Osteocyte (in vitro differentiated cells): ENCODE data around the gene THOC1. TPM values are rescaled to one million over a fixed set of nuclear protein-coding genes. Genes with fewer than 3 reads are reported as not detected.

Experiments
- DNase-seq: peaks from one replicate; pipeline ENCODE4 v3.0.0; 2021; ENCODE audit warnings: mixed read lengths; ENCODE audit not compliant: unreplicated experiment; ENCODE audit errors: extremely low spot score
- H3K27ac Mint-ChIP-seq: one replicate; pipeline ENCODE4 v1.8.0; 2021; ENCODE audit warnings: mild to moderate bottlenecking, mixed read lengths; ENCODE audit not compliant: unreplicated experiment
- H3K27me3 Mint-ChIP-seq: one replicate; pipeline ENCODE4 v1.8.0; 2021; ENCODE audit warnings: mixed read lengths; ENCODE audit not compliant: unreplicated experiment
- H3K36me3 Mint-ChIP-seq: one replicate; pipeline ENCODE4 v1.8.0; 2021; ENCODE audit warnings: mixed read lengths; ENCODE audit not compliant: unreplicated experiment
- H3K4me1 Mint-ChIP-seq: one replicate; pipeline ENCODE4 v1.8.0; 2021; ENCODE audit warnings: mixed read lengths; ENCODE audit not compliant: unreplicated experiment
- H3K4me3 Mint-ChIP-seq: one replicate; pipeline ENCODE4 v1.8.0; 2021; ENCODE audit warnings: mild to moderate bottlenecking, moderate library complexity, mixed read lengths; ENCODE audit not compliant: unreplicated experiment
- H3K9me3 Mint-ChIP-seq: one replicate; pipeline ENCODE4 v1.8.0; 2021; ENCODE audit warnings: mixed read lengths; ENCODE audit not compliant: unreplicated experiment
- total RNA-seq: library from RNA; stranded (reverse); gene quantifications from 2 replicates; pipeline ENCODE4 v1.2.1, GENCODE V29; 2021
- TF ChIP-seq, protein P1 (sequence below): fragments of 200-600 bp; sonication (generic); IDR thresholded peaks from 2 replicates; pipeline ENCODE4 v1.5.0; 2021; ENCODE audit warnings: antibody characterized with exemption, mild to moderate bottlenecking, moderate library complexity

THOC1 gene
- total RNA-seq, 1 donor from 2014 or later, result 39.7 TPM

DNA sequence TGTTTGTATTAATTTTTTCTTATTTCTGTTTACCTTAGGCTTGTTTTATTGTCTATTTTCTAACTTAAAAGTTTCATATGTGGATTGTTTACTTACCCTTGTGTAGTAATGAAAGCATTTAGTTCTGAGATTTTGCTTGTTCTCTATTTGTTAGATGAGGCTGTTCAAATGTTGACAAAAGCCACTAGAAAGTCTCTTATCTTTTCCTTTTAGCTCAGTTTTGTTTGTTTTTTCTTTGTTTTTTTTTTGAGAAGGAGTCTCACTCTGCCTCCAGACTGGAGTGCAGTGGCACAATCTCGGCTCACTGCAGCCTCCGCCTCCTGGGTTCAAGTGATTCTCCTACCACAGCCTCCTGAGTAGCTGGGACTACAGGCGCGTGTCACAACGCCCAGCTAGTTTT is 78.6 kb downstream of the THOC1 start:
- no peaks in the 10 kb centered on the region for H3K9me3 Mint-ChIP-seq
- no peak overlapping the region for H3K4me3 Mint-ChIP-seq
- H3K27me3 Mint-ChIP-seq, result no peaks in the 10 kb centered on the region
- H3K4me1 Mint-ChIP-seq, result peaks cover 8% of the 10 kb centered on the region
- peaks cover 9% of the 10 kb centered on the region for H3K36me3 Mint-ChIP-seq
- DNase-seq, result no peak
- H3K27ac Mint-ChIP-seq, result no peak overlapping the region
- TF ChIP-seq, protein P1, sequence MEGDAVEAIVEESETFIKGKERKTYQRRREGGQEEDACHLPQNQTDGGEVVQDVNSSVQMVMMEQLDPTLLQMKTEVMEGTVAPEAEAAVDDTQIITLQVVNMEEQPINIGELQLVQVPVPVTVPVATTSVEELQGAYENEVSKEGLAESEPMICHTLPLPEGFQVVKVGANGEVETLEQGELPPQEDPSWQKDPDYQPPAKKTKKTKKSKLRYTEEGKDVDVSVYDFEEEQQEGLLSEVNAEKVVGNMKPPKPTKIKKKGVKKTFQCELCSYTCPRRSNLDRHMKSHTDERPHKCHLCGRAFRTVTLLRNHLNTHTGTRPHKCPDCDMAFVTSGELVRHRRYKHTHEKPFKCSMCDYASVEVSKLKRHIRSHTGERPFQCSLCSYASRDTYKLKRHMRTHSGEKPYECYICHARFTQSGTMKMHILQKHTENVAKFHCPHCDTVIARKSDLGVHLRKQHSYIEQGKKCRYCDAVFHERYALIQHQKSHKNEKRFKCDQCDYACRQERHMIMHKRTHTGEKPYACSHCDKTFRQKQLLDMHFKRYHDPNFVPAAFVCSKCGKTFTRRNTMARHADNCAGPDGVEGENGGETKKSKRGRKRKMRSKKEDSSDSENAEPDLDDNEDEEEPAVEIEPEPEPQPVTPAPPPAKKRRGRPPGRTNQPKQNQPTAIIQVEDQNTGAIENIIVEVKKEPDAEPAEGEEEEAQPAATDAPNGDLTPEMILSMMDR, result no peak

DNA sequence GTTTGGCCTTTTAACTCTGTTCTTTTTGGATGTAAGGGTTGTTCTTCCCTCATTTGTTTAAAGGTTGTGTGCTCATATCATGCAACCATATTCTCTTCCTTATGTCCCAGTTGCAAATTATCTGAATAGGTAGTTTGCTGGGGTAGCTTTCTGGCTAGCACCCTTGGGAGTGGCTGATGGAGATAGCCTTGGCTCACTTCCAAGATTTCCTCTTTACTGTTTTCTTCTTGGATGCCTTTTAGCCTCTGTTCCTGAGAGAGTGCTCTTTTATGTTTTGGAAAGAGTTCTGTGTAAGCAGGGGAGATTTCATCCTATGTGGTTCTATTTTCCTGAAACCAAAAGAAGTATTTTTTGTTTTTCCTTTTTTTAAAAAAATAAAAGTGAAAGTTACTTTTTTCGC is 84.1 kb downstream of the THOC1 start:
- peaks cover 20% of the 10 kb centered on the region for H3K36me3 Mint-ChIP-seq
- peak overlapping the region; percentile 35 for H3K27ac Mint-ChIP-seq
- no peak for DNase-seq
- TF ChIP-seq, protein P1, result no peak
- H3K4me1 Mint-ChIP-seq, result peaks cover 21% of the 10 kb centered on the region
- no peaks in the 10 kb centered on the region for H3K27me3 Mint-ChIP-seq
- H3K4me3 Mint-ChIP-seq, result no peak overlapping the region
- H3K9me3 Mint-ChIP-seq, result no peaks in the 10 kb centered on the region

GRCh38 chr18:181711-182110 is 86.1 kb downstream of the THOC1 start:
- H3K27me3 Mint-ChIP-seq, result no peaks in the 10 kb centered on the region
- no peak overlapping the region for H3K27ac Mint-ChIP-seq
- peaks cover 25% of the 10 kb centered on the region for H3K36me3 Mint-ChIP-seq
- peaks cover 23% of the 10 kb centered on the region for H3K4me1 Mint-ChIP-seq
- no peak for DNase-seq
- H3K9me3 Mint-ChIP-seq, result no peaks in the 10 kb centered on the region
- TF ChIP-seq, protein P1, result no peak
- H3K4me3 Mint-ChIP-seq, result no peak overlapping the region

- H3K4me1 Mint-ChIP-seq, result peaks cover 19% of the 10 kb centered on the region
- H3K27ac Mint-ChIP-seq, result no peak overlapping the region
- TF ChIP-seq, protein P1, result no peak
- no peaks in the 10 kb centered on the region for H3K27me3 Mint-ChIP-seq
- no peak overlapping the region for H3K4me3 Mint-ChIP-seq
- no peaks in the 10 kb centered on the region for H3K9me3 Mint-ChIP-seq
- peaks cover 22% of the 10 kb centered on the region for H3K36me3 Mint-ChIP-seq
- no peak for DNase-seq
Observed at GRCh38 chr18:179499-179898, 88.3 kb downstream of the THOC1 start.

- Mint-ChIP-seq H3K27ac (no peak overlapping the region), H3K9me3 (no peaks in the 10 kb centered on the region)
- TF ChIP-seq, protein P1, result no peak
Observed at GRCh38 chr18:172361-172760, 95.5 kb downstream of the THOC1 start.

More at GRCh38 chr18:172361-172760, 95.5 kb downstream of the THOC1 start:
- Mint-ChIP-seq H3K27me3 (no peaks in the 10 kb centered on the region), H3K4me1 (peaks cover 2% of the 10 kb centered on the region), H3K4me3 (no peak overlapping the region), H3K36me3 (peaks cover 30% of the 10 kb centered on the region)
- DNase-seq, result no peak

Other genes starting within 250 kb of the THOC1 start
- gene TUBB8B, start 218.4 kb downstream of the THOC1 start, total RNA-seq, result not detected in 2 replicates
- gene USP14, start 109.5 kb downstream of the THOC1 start, total RNA-seq, result 59.7 and 61.9 TPM in 2 replicates
- gene COLEC12, start 232.7 kb upstream of the THOC1 start, total RNA-seq, result 113 and 120 TPM in 2 replicates